ENCODE data around the gene LYSMD2. TPM values are rescaled to one million over a fixed set of nuclear protein-coding genes. Genes with fewer than 3 reads are reported as not detected.

Gene LYSMD2
- total RNA-seq, 1 donor: 18.1 TPM

DNA sequence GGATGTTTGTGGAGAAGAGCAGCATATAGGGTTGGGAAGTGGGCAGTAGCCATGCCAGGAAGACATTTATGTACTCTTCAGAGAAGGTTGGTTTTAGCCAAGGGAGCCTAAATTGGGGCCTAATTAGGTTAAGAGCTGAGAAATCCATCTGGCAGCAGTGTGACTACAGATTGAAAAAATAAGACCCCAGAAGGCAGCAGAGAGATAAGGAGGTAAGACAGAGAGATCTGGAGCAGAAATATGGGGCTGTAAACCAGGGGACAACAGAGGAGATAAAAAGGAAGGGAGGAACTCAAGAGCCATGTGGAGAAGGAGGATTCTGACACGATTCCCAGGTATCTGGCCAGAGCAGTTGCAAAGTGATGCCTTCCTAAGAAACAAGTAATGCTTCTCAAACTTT, 23.3 kb downstream of the LYSMD2 start:
- H3K27me3 ChIP-seq (ENCODE audit: insufficient read depth, low read length): no peaks in the 10 kb centered on the region
- H3K4me1 ChIP-seq (ENCODE audit: insufficient read depth, low read length): no peaks in the 10 kb centered on the region
- no peaks in the 10 kb centered on the region for H3K9me3 ChIP-seq (ENCODE audit: low read depth, low read length)
- H3K4me3 ChIP-seq (ENCODE audit: low read length): no peak overlapping the region

DNA sequence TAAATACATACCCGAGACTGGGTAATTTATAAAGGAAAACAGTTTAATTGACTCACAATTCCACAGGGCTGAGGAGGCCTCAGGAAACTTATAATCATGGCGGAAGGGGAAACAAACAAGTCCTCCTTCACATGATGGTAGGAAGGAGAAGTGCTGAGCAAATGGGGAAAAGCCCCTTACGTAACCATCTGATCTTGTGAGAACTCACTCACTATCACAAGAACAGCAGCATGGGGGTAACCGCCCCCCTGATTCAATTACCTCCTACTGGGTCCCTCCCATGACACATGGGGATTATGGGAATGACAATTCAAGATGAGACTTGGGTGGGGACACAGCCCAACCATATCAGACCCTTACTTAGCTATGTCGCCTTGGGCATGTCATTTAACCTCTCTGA, 28.4 kb downstream of the LYSMD2 start:
- Histone ChIP-seq H3K27me3 (ENCODE audit: insufficient read depth, low read length) (no peaks in the 10 kb centered on the region), H3K9me3 (ENCODE audit: low read depth, low read length) (no peaks in the 10 kb centered on the region), H3K4me1 (ENCODE audit: insufficient read depth, low read length) (no peaks in the 10 kb centered on the region), H3K4me3 (ENCODE audit: low read length) (no peak overlapping the region)

DNA sequence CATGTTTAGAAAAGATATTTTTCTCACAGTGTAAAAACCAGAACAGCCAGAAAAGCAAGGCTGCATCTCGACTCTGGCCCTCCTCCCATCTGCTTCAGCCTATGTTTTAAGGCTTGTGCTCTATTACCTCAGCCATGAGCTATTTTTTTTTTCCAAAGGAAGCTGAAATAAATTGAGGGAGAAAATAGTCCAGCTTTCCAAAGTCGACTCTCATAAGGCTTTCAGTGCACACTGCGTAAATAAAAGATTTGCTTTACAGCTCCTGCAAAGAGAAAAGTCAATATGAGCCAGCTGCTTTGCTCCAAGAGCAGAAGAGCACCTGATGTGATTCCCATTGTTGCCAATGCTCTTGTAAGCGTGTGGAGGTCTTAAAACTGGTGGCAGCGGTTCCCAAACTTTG, 29.4 kb downstream of the LYSMD2 start:
- H3K4me3 ChIP-seq (ENCODE audit: low read length): no peak overlapping the region
- no peaks in the 10 kb centered on the region for H3K9me3 ChIP-seq (ENCODE audit: low read depth, low read length)
- H3K4me1 ChIP-seq (ENCODE audit: insufficient read depth, low read length): no peaks in the 10 kb centered on the region
- peaks cover 5% of the 10 kb centered on the region for H3K27me3 ChIP-seq (ENCODE audit: insufficient read depth, low read length)

DNA sequence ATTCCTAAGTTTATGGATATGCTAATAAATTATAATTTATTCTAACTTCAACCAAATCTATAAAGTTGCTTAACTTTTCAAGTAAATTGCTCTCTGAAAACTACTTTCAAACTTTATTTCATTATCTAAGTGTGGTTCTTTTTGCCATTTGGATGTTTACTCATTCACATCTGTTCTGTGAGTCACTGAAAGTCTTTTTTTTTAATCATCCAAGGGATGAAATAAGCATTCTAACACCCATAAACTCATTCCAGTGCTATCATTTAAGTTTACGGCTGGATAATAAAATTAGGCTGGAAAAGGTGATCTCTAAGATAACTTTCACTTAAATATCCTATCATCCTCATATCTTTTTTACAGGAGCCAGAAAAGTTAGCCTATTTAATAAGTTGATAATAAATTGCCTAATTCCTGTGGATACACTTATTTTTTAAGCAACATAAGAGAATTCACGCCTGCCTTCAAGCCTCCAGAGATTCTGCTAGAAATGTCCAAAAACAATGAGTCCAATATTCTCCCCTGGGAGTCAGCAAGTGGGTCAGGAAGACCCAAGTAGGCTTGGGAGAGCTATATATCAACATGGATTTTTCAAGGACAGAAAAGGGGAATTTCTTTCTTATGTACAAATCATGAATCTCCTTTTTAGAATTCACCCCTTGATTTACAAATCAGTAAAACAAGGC, 30.4 kb downstream of the LYSMD2 start:
- Histone ChIP-seq H3K4me3 (ENCODE audit: low read length) (no peak overlapping the region), H3K4me1 (ENCODE audit: insufficient read depth, low read length) (no peaks in the 10 kb centered on the region), H3K27me3 (ENCODE audit: insufficient read depth, low read length) (peaks cover 5% of the 10 kb centered on the region), H3K9me3 (ENCODE audit: low read depth, low read length) (no peaks in the 10 kb centered on the region)

DNA sequence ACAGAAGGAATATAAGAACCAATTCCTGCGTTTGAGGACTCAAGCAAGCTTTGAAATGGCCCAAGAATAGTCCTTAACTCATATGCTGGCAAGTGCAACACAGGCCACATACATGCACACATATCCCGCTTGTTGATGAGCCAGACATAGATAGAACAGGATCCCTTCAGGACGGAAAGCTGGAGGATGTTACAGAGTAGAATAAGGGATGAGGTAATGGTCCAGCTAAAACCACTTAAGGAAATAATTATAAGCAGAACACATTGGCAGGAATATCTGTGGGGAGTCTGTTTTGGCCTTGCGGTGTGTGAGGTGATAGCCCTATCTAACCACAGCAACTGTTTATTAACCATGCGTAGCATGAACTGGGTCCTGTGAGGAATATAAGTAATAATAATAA, 31.2 kb downstream of the LYSMD2 start:
- H3K27me3 ChIP-seq (ENCODE audit: insufficient read depth, low read length): peaks cover 5% of the 10 kb centered on the region
- no peak overlapping the region for H3K4me3 ChIP-seq (ENCODE audit: low read length)
- no peaks in the 10 kb centered on the region for H3K4me1 ChIP-seq (ENCODE audit: insufficient read depth, low read length)
- H3K9me3 ChIP-seq (ENCODE audit: low read depth, low read length): no peaks in the 10 kb centered on the region

DNA sequence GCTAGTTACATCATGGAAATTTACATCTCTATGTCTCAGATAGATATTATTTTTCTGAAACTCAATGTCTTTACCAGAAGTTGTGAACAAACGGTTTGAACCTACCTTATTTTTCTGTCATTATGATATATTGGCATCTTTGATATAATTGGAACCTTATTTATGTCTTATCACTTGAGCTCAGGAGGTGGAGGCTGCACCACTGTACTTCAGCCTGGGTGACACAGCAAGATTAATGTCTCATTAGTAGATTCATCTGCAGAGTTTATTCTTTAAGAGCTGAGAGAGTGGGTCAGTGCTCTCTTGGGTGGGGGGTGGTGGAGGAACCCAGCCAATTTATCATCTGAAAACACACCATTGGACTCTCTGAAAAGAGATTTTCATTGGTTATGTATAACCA, 34.7 kb downstream of the LYSMD2 start:
- no peaks in the 10 kb centered on the region for H3K9me3 ChIP-seq (ENCODE audit: low read depth, low read length)
- H3K27me3 ChIP-seq (ENCODE audit: insufficient read depth, low read length): peaks cover 12% of the 10 kb centered on the region
- no peak overlapping the region for H3K4me3 ChIP-seq (ENCODE audit: low read length)
- no peaks in the 10 kb centered on the region for H3K4me1 ChIP-seq (ENCODE audit: insufficient read depth, low read length)

DNA sequence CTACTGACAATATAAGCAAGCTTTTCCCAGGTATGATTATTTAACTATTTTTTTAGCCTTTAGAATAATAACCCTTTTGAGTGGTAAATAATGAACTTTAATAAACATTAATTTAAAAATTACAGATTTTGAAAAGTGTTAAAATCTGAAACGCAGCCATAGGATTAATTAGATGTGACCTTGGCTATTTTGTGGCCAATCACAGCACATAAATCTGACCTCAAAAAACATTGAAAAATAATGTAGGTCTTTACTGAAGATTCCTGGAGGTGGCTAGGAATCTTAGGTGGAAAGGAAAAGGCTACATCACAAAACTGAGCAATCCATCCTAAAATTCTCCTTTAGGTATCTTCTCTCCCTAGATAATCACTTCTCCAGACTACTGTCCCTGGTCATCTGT, 38.1 kb downstream of the LYSMD2 start:
- Histone ChIP-seq H3K4me1 (ENCODE audit: insufficient read depth, low read length) (no peaks in the 10 kb centered on the region), H3K4me3 (ENCODE audit: low read length) (no peak overlapping the region), H3K9me3 (ENCODE audit: low read depth, low read length) (no peaks in the 10 kb centered on the region), H3K27me3 (ENCODE audit: insufficient read depth, low read length) (peaks cover 12% of the 10 kb centered on the region)

DNA sequence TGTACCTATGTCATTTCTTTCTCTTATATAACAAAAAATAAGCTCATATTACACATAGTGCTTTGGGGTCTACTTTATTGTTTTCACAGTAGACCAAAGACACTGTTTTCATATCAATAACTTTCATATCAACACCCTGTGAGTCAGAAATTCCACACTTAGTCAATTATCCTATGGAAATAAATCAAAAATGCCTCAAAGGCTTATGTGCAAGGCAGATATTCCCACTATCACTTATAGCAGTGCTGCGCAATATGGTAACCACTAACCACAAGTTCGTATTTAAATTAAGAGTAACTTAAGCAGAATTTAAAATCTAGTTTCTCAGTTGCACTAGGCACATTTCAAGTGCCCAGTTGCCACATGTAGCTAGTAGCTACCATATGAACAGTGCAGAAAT, 40.3 kb downstream of the LYSMD2 start:
- Histone ChIP-seq H3K9me3 (ENCODE audit: low read depth, low read length) (no peaks in the 10 kb centered on the region), H3K4me1 (ENCODE audit: insufficient read depth, low read length) (peaks cover 4% of the 10 kb centered on the region), H3K27me3 (ENCODE audit: insufficient read depth, low read length) (peaks cover 10% of the 10 kb centered on the region), H3K4me3 (ENCODE audit: low read length) (no peak overlapping the region)

DNA sequence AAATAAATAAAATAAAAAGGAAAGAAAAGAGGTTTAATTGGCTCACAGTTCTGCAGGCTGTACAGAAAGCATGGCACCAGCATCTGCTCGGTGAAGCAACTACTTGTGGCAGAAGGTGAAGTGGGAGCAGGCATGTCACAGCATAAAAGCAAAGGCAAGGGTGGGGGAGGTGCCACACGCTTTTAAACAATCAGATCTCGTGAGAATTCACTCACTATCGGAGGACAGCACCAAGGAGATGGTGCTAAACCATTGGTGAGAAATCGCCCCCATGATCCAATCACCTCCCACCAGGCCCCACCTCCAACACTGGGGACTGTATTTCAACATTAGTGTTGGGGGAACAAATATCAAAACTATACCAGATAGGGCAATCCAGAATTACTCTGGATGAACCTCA, 40.9 kb downstream of the LYSMD2 start:
- no peak overlapping the region for H3K4me3 ChIP-seq (ENCODE audit: low read length)
- H3K4me1 ChIP-seq (ENCODE audit: insufficient read depth, low read length): peaks cover 9% of the 10 kb centered on the region
- no peaks in the 10 kb centered on the region for H3K9me3 ChIP-seq (ENCODE audit: low read depth, low read length)
- peaks cover 10% of the 10 kb centered on the region for H3K27me3 ChIP-seq (ENCODE audit: insufficient read depth, low read length)

DNA sequence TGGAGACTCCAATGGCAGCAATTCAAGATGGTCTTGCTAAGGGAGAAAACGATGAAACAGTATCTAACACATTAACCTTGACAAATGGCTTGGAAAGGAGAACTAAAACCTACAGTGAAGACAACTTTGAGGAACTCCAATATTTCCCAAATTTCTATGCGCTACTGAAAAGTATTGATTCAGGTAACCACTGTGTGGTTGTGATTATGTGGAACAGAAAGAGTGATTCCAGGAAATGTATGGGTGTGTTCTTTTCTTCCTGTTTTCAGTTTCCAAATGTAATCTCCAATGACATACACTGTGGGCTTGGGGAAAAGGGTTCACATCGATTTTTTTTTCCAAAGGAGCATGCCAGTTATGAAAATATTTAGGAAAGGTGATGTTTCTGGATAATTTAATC, 45.3 kb downstream of the LYSMD2 start:
- peaks cover 9% of the 10 kb centered on the region for H3K4me1 ChIP-seq (ENCODE audit: insufficient read depth, low read length)
- H3K4me3 ChIP-seq (ENCODE audit: low read length): no peak overlapping the region
- H3K27me3 ChIP-seq (ENCODE audit: insufficient read depth, low read length): peaks cover 8% of the 10 kb centered on the region
- H3K9me3 ChIP-seq (ENCODE audit: low read depth, low read length): no peaks in the 10 kb centered on the region

DNA sequence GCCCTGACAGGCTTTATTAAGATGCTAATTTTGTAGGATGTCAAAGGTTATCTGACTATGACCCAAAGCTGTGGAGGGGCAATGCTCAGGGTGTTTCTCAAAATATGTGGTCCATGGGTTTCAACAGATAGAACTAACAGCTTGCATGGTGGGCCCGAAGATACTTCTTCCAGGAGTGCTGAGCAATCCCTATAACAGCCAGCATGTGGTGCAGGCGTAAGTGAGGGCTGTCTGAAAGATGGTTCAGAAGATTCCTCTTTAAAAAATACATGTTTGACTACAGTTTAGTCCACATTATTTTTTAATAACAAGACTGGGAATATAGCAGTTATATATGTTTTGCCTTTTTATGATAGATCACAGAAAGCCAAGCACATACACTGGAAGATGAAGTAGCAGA, 48.6 kb downstream of the LYSMD2 start:
- Histone ChIP-seq H3K27me3 (ENCODE audit: insufficient read depth, low read length) (peaks cover 19% of the 10 kb centered on the region), H3K4me3 (ENCODE audit: low read length) (no peak overlapping the region), H3K9me3 (ENCODE audit: low read depth, low read length) (no peaks in the 10 kb centered on the region), H3K4me1 (ENCODE audit: insufficient read depth, low read length) (peaks cover 9% of the 10 kb centered on the region)

DNA sequence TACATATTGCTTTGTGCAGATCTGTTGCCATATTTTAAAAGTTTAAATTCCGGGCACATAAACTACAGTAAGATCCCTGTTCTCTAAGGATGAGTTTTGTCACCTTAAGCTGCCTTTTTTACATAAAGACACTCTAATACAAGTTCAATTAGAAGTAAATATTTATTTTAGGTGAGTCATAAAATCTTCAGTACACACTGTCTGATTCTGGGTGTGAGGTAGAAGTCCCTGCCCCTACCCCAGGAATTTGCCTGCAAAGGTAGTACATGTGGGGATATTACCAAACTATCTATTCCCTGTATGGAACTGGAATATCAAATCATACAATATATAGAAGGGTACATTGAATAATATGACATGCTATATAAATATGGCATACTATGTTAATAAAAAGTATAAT, 49.9 kb downstream of the LYSMD2 start:
- H3K9me3 ChIP-seq (ENCODE audit: low read depth, low read length): no peaks in the 10 kb centered on the region
- H3K4me3 ChIP-seq (ENCODE audit: low read length): no peak overlapping the region
- H3K27me3 ChIP-seq (ENCODE audit: insufficient read depth, low read length): peaks cover 30% of the 10 kb centered on the region
- H3K4me1 ChIP-seq (ENCODE audit: insufficient read depth, low read length): peaks cover 9% of the 10 kb centered on the region

DNA sequence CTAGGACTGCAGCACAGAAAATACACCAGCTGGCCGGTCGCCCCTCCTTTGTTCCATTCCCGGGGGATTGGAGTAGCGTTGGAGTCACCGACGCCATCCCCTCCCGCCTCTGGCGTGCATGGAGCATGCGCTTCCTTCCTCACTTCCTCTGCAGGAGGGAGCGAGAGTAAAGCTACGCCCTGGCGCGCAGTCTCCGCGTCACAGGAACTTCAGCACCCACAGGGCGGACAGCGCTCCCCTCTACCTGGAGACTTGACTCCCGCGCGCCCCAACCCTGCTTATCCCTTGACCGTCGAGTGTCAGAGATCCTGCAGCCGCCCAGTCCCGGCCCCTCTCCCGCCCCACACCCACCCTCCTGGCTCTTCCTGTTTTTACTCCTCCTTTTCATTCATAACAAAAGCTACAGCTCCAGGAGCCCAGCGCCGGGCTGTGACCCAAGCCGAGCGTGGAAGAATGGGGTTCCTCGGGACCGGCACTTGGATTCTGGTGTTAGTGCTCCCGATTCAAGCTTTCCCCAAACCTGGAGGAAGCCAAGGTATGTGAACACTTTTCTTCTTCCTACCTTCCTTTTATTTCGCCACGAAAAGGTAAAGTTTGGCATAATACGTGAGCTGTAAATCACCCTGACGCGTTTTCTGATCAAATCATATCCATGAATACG, 56.0 kb downstream of the LYSMD2 start, which contains the start of gene SCG3:
SCG3 (plus strand) TSS at position 201 of the 661 bp plus-strand sequence; CDS start at position 454, 253 bp downstream.
- H3K4me3 ChIP-seq (ENCODE audit: low read length): no peak within 1 kb of the TSS
- no peaks in the 10 kb centered on the region for H3K9me3 ChIP-seq (ENCODE audit: low read depth, low read length)
- H3K27me3 ChIP-seq (ENCODE audit: insufficient read depth, low read length): peaks cover 45% of the 10 kb centered on the region

DNA sequence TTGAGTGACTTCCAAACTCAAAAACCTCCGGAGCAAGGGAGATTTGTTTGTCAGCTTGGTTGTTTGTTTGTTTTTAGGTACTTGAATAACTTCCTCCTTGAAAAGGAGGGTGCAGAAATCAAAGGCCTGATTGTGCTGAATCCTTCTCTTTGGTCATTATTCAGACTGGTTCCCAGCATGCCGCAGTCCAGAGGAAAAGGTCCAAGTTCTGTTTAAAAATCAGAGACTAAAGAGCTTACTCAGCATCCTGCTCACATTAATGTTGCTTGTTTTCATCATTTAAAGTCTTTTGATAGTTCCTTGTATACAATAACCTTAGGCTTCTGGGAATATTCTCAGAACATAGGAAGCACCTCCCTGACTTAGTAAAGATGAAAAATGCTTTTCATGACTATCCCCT, 57.1 kb downstream of the LYSMD2 start:
- Histone ChIP-seq H3K9me3 (ENCODE audit: low read depth, low read length) (no peaks in the 10 kb centered on the region), H3K4me3 (ENCODE audit: low read length) (no peak overlapping the region), H3K4me1 (ENCODE audit: insufficient read depth, low read length) (peaks cover 7% of the 10 kb centered on the region), H3K27me3 (ENCODE audit: insufficient read depth, low read length) (peaks cover 38% of the 10 kb centered on the region)

More for the DNA sequence above, 56.0 kb downstream of the LYSMD2 start, which contains the start of gene SCG3:
- H3K4me1 ChIP-seq (ENCODE audit: insufficient read depth, low read length): peaks cover 7% of the 10 kb centered on the region

DNA sequence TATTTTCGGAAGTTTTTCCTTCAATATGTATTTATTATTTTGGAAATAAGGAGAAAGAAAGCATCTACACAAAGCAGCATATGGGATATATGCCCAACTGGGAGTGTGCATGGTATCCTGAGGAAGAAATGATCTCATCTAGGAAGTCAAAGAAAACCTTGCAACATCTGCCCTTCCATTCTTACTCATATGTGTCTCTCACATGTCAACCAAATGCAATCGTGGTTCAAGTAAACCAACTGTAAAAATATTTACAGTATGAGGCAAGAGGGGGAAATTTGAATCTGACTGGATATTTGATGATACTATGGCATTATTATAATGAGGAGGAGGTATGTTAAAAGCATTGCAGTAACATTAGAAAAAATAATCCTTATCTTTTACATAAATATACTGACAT, 59.4 kb downstream of the LYSMD2 start:
- peaks cover 24% of the 10 kb centered on the region for H3K27me3 ChIP-seq (ENCODE audit: insufficient read depth, low read length)
- H3K4me1 ChIP-seq (ENCODE audit: insufficient read depth, low read length): peaks cover 7% of the 10 kb centered on the region
- H3K9me3 ChIP-seq (ENCODE audit: low read depth, low read length): no peaks in the 10 kb centered on the region
- H3K4me3 ChIP-seq (ENCODE audit: low read length): no peak overlapping the region

DNA sequence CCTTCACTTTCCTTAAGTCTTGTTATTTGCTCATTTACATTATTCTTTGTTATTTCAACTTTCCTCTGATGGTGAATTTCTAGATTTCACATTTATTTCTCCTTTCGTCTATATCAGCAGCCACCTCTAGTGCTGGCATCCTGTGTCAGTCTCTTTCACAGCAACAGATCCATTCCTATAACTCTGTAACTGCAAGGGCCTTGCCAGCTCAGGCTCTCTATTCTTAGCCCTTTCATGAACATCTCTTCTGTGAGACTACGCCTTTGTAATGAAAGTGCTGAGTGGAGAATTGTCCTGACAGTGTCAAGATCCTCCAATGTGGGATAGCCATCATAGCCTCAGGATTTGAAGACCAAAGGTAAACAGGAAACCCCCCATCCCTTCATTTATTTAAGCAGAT, 60.0 kb downstream of the LYSMD2 start:
- Histone ChIP-seq H3K27me3 (ENCODE audit: insufficient read depth, low read length) (peaks cover 18% of the 10 kb centered on the region), H3K4me1 (ENCODE audit: insufficient read depth, low read length) (peaks cover 9% of the 10 kb centered on the region), H3K9me3 (ENCODE audit: low read depth, low read length) (no peaks in the 10 kb centered on the region), H3K4me3 (ENCODE audit: low read length) (no peak overlapping the region)
